NCI-H187 treated with DMSO at 0.1 percent for 48 hours (cell line): ENCODE data around the gene DDX10.
"Not testable (repeated sequence)": the region's sequence is repeated elsewhere in the genome, so short reads cannot be mapped to it uniquely, and the experiment has no call there.

Source experiments
- DNase-seq: peaks from one replicate; lab custom pipeline; 2025; lab: John Stamatoyannopoulos, UW

Gene DDX10

GRCh38 chr11:108774037-108774730 lies 109.3 kb downstream of the DDX10 start:
- no peak for DNase-seq

GRCh38 chr11:108775324-108775723 lies 110.5 kb downstream of the DDX10 start:
- DNase-seq: no peak

GRCh38 chr11:108779147-108779546 lies 114.3 kb downstream of the DDX10 start:
- DNase-seq: not testable (repeated sequence)

- DNase-seq: no peak
Observed at GRCh38 chr11:108780119-108780518, 115.2 kb downstream of the DDX10 start.

- DNase-seq: no peak
Observed at GRCh38 chr11:108781946-108782345, 117.1 kb downstream of the DDX10 start.

GRCh38 chr11:108786281-108786990 lies 121.6 kb downstream of the DDX10 start:
- DNase-seq: no peak

GRCh38 chr11:108787105-108787504 lies 122.2 kb downstream of the DDX10 start:
- no peak for DNase-seq

- no peak for DNase-seq
Observed at GRCh38 chr11:108788565-108789199, 123.8 kb downstream of the DDX10 start.

- no peak for DNase-seq
Observed at GRCh38 chr11:108790501-108791299, 125.8 kb downstream of the DDX10 start.

GRCh38 chr11:108793138-108793537 lies 128.3 kb downstream of the DDX10 start:
- DNase-seq: no peak

- no peak for DNase-seq
Observed at GRCh38 chr11:108793611-108794010, 128.7 kb downstream of the DDX10 start.

- DNase-seq: no peak
Observed at GRCh38 chr11:108796551-108796950, 131.7 kb downstream of the DDX10 start.

- no peak for DNase-seq
Observed at GRCh38 chr11:108797578-108798100, 132.8 kb downstream of the DDX10 start.

- DNase-seq: no peak
Observed at GRCh38 chr11:108802492-108802891, 137.6 kb downstream of the DDX10 start.

GRCh38 chr11:108803776-108804175 lies 138.9 kb downstream of the DDX10 start:
- no peak for DNase-seq

GRCh38 chr11:108804511-108804910 lies 139.6 kb downstream of the DDX10 start:
- no peak for DNase-seq

GRCh38 chr11:108805030-108805429 lies 140.2 kb downstream of the DDX10 start:
- DNase-seq: no peak

- DNase-seq: no peak
Observed at GRCh38 chr11:108807262-108807661, 142.4 kb downstream of the DDX10 start.

GRCh38 chr11:108813086-108813485 lies 148.2 kb downstream of the DDX10 start:
- no peak for DNase-seq

- no peak for DNase-seq
Observed at GRCh38 chr11:108817976-108818375, 153.1 kb downstream of the DDX10 start.

GRCh38 chr11:108818971-108819370 lies 154.1 kb downstream of the DDX10 start:
- no peak for DNase-seq

GRCh38 chr11:108819957-108820356 lies 155.1 kb downstream of the DDX10 start:
- no peak for DNase-seq
